Peyer's patch (tissue), 4 donors: ENCODE results near the gene DDAH1. TPM values are rescaled to one million over a fixed set of nuclear protein-coding genes. Genes with fewer than 3 reads are reported as not detected.

ENCODE experiments used
- DNase-seq, 3 donors: peaks; one replicate each; pipeline ENCODE4 v3.0.0-alpha.2; 2017 to 2019
- H3K27ac ChIP-seq, 4 donors: fragments of 200-600 bp; sonication (generic); one replicate each; pipeline ENCODE4 v1.5.1; 2016 to 2019
- H3K27me3 ChIP-seq, 2 donors: fragments of 200-600 bp; sonication (generic); one replicate each; pipeline ENCODE4 v1.5.1; 2019
- H3K36me3 ChIP-seq, 3 donors: fragments of 200-600 bp; sonication (generic); one replicate each; pipeline ENCODE4 v1.5.1; 2016 to 2019
- H3K4me1 ChIP-seq, 4 donors: fragments of 200-600 bp; sonication (generic); one replicate each; pipeline ENCODE4 v1.5.1; 2016 to 2019
- H3K4me3 ChIP-seq, 4 donors: fragments of 200-600 bp; sonication (generic); 1 replicate in 3 of 4; 2 replicates in 1 of 4; pipeline ENCODE4 v1.5.1; 2016 to 2019; ENCODE audit warnings: mild to moderate bottlenecking in 1 of 4
- H3K9me3 ChIP-seq, 4 donors: fragments of 200-600 bp; sonication (generic); one replicate each; pipeline ENCODE4 v1.5.1; 2016 to 2019; ENCODE audit warnings: mild to moderate bottlenecking in 1 of 4
- CTCF ChIP-seq, 6 experiments: fragments of 450-650 bp in 4 of 6; fragments of 200-600 bp in 2 of 6; sonication (generic) in 1 of 6; IDR thresholded peaks; one replicate each; pipeline ENCODE4 v1.5.1; 2017 to 2019; ENCODE audit warnings: antibody characterized with exemption in 6 of 6, mild to moderate bottlenecking in 3 of 6, moderate library complexity in 1 of 6
- POLR2A ChIP-seq, 2 donors: fragments of 450-650 bp; IDR thresholded peaks; one replicate each; pipeline ENCODE4 v1.5.1; 2017; ENCODE audit warnings: antibody characterized with exemption in 2 of 2, mild to moderate bottlenecking in 2 of 2, moderate library complexity in 2 of 2
- total RNA-seq, 4 donors: library from RNA; depleted of rRNA; stranded (reverse); fragments of >200 nt; gene quantifications; one replicate each; pipeline ENCODE4 v1.1.0, GENCODE V29; 2016

The DDAH1 gene
- total RNA-seq, 4 donors from 2014 or later = 40.8 to 60.2 (median 51.2) TPM

GRCh38 chr1:85467929-85468540 lies 3.1 kb upstream of the DDAH1 start:
- Histone ChIP-seq H3K36me3 (no peaks in the 10 kb centered on the region), H3K27me3 (no peaks in the 10 kb centered on the region), H3K4me1 (peaks cover 0 to 10% (median 5%) of the 10 kb centered on the region in 4 donors), H3K9me3 (no peaks in the 10 kb centered on the region), H3K27ac (no peak overlapping the region), H3K4me3 (no peak overlapping the region)
- no peak for DNase-seq
- TF ChIP-seq CTCF (IDR thresholded peaks at IDR 0.05) = no peak
- TF ChIP-seq POLR2A (IDR thresholded peaks at IDR 0.05) = no peak

- H3K36me3 ChIP-seq = no peaks in the 10 kb centered on the region
- H3K4me3 ChIP-seq = no peak overlapping the region
- H3K27ac ChIP-seq = no peak overlapping the region
- no peaks in the 10 kb centered on the region for H3K9me3 ChIP-seq
- TF ChIP-seq CTCF (IDR thresholded peaks at IDR 0.05) = no peak
- no peak for TF ChIP-seq POLR2A (IDR thresholded peaks at IDR 0.05)
- peaks cover 0 to 10% (median 5%) of the 10 kb centered on the region in 4 donors for H3K4me1 ChIP-seq
- DNase-seq = no peak
- H3K27me3 ChIP-seq = no peaks in the 10 kb centered on the region
These were observed 2.1 kb upstream of the DDAH1 start for GRCh38 chr1:85467036-85467435.

- Histone ChIP-seq H3K9me3 (no peaks in the 10 kb centered on the region), H3K36me3 (no peaks in the 10 kb centered on the region), H3K27ac (peak overlapping the region in 3 of 4 donors; percentile 65 to 93 (median 72)), H3K4me1 (peaks cover 0 to 17% (median 5%) of the 10 kb centered on the region in 4 donors), H3K4me3 (peak overlapping the region in 2 of 4 donors; percentile 73 to 86), H3K27me3 (no peaks in the 10 kb centered on the region)
- DNase-seq = no peak
- TF ChIP-seq CTCF (IDR thresholded peaks at IDR 0.05) (no peak), POLR2A (IDR thresholded peaks at IDR 0.05) (no peak)
These were observed 801 bp upstream of the DDAH1 start for GRCh38 chr1:85465786-85466134.

GRCh38 chr1:85464497-85465098 lies 361 bp downstream of the DDAH1 start:
- Histone ChIP-seq H3K9me3 (no peaks in the 10 kb centered on the region), H3K4me1 (peaks cover 0 to 29% (median 5%) of the 10 kb centered on the region in 4 donors), H3K4me3 (peak overlapping the region; percentile 36 to 86 (median 68)), H3K27ac (peak overlapping the region; percentile 64 to 93 (median 68)), H3K36me3 (no peaks in the 10 kb centered on the region), H3K27me3 (no peaks in the 10 kb centered on the region)
- peak; percentile 15 to 85 (median 74) for DNase-seq
- TF ChIP-seq POLR2A (IDR thresholded peaks at IDR 0.05) = peak in 1 of 2 donors; percentile 36
- TF ChIP-seq CTCF (IDR thresholded peaks at IDR 0.05) = no peak

- Histone ChIP-seq H3K27me3 (no peaks in the 10 kb centered on the region), H3K4me1 (peaks cover 0 to 34% (median 5%) of the 10 kb centered on the region in 4 donors), H3K9me3 (no peaks in the 10 kb centered on the region), H3K27ac (peak overlapping the region; percentile 64 to 93 (median 68)), H3K36me3 (no peaks in the 10 kb centered on the region), H3K4me3 (peak overlapping the region; percentile 36 to 86 (median 68))
- no peak for DNase-seq
- TF ChIP-seq POLR2A (IDR thresholded peaks at IDR 0.05) (no peak), CTCF (IDR thresholded peaks at IDR 0.05) (no peak)
These were observed 1.0 kb downstream of the DDAH1 start for GRCh38 chr1:85463731-85464496.
